ENCODE measurements around the gene RGS3. TPM values are rescaled to one million over a fixed set of nuclear protein-coding genes. Genes with fewer than 3 reads are reported as not detected.

The RGS3 gene
- total RNA-seq, 4 donors from 2014 or later: 10.5 to 18.2 (median 12.8) TPM

- no peak for TF ChIP-seq POLR2A (IDR thresholded peaks at IDR 0.05)
- TF ChIP-seq CTCF (IDR thresholded peaks at IDR 0.05): no peak
- DNase-seq (ENCODE audit: low spot score in 2 of 2): no peak
- H3K4me3 ChIP-seq (ENCODE audit: low read depth, poor library complexity, severe bottlenecking): no peak overlapping the region
- WGBS, 2 donors: 77 to 86% methylated on average over 4 to 5 of the region's 5 CpGs
- intact Hi-C loops (cut with DNase I; ENCODE audit: low total_unique reads): no loop called here
Measured at GRCh38 chr9:113499876-113500497, 36.5 kb downstream of the RGS3 start.

- intact Hi-C loops (cut with DNase I; ENCODE audit: low total_unique reads): no loop called here
- no peak for DNase-seq (ENCODE audit: low spot score in 2 of 2)
- 72 to 92% methylated on average over 17 to 20 of the region's 20 CpGs for WGBS, 2 donors
- no peak for TF ChIP-seq CTCF (IDR thresholded peaks at IDR 0.05)
- TF ChIP-seq POLR2A (IDR thresholded peaks at IDR 0.05): no peak
- no peak overlapping the region for H3K4me3 ChIP-seq (ENCODE audit: low read depth, poor library complexity, severe bottlenecking)
Measured at GRCh38 chr9:113501129-113501686, 37.7 kb downstream of the RGS3 start.

GRCh38 chr9:113501852-113502251 is 38.3 kb downstream of the RGS3 start:
- intact Hi-C loops (cut with DNase I; ENCODE audit: low total_unique reads): no loop called here
- DNase-seq (ENCODE audit: low spot score in 2 of 2): no peak
- no peak overlapping the region for H3K4me3 ChIP-seq (ENCODE audit: low read depth, poor library complexity, severe bottlenecking)
- TF ChIP-seq POLR2A (IDR thresholded peaks at IDR 0.05): no peak
- no peak for TF ChIP-seq CTCF (IDR thresholded peaks at IDR 0.05)
- WGBS, 2 donors: 86 to 88% methylated on average over 5 of the region's 5 CpGs

- TF ChIP-seq POLR2A (IDR thresholded peaks at IDR 0.05): no peak
- TF ChIP-seq CTCF (IDR thresholded peaks at IDR 0.05): no peak
- H3K4me3 ChIP-seq (ENCODE audit: low read depth, poor library complexity, severe bottlenecking): no peak overlapping the region
- 75 to 83% methylated on average over 4 of the region's 4 CpGs for WGBS, 2 donors
- no peak for DNase-seq (ENCODE audit: low spot score in 2 of 2)
- intact Hi-C loops (cut with DNase I; ENCODE audit: low total_unique reads): no loop called here
Measured at GRCh38 chr9:113502427-113503034, 39.0 kb downstream of the RGS3 start.

- WGBS, 2 donors: 81 to 82% methylated on average over 8 of the region's 8 CpGs
- no peak for DNase-seq (ENCODE audit: low spot score in 2 of 2)
- no peak overlapping the region for H3K4me3 ChIP-seq (ENCODE audit: low read depth, poor library complexity, severe bottlenecking)
- intact Hi-C loops (cut with DNase I; ENCODE audit: low total_unique reads): no loop called here
- TF ChIP-seq POLR2A (IDR thresholded peaks at IDR 0.05): no peak
- TF ChIP-seq CTCF (IDR thresholded peaks at IDR 0.05): no peak
Measured at GRCh38 chr9:113503131-113503541, 39.6 kb downstream of the RGS3 start.
